Measurements from ENCODE around the gene SOX9. TPM values are rescaled to one million over a fixed set of nuclear protein-coding genes. Genes with fewer than 3 reads are reported as not detected.

The SOX9 gene
- total RNA-seq, 1 experiment from 2014 or later: 21.7 TPM

GRCh38 chr17:72125226-72125651 lies 4.4 kb downstream of the SOX9 start:
- H3K4me2 ChIP-seq: peak overlapping the region; percentile 78
- POLR2A ChIA-PET (ENCODE audit: unreplicated experiment): interaction anchor here (0.6 kb wide), 1 partner anchor 94 kb away, joined by 6 read pairs; no protein-coding TSS in a partner anchor

GRCh38 chr17:72125742-72126141 lies 4.9 kb downstream of the SOX9 start:
- ChIA-PET CTCF (interaction anchor here (0.6 to 0.8 kb wide), 2 partner anchors 414 to 1069 kb away, joined by 3 to 6 read pairs; no protein-coding TSS in a partner anchor), POLR2A (ENCODE audit: unreplicated experiment) (interaction anchor here (0.7 kb wide), 2 partner anchors 8 to 590 kb away, joined by 6 to 20 read pairs; no protein-coding TSS in a partner anchor)
- H2AFZ ChIP-seq: no peak overlapping the region
- H3K36me3 ChIP-seq (ENCODE audit: low read depth): peaks cover 24% of the 10 kb centered on the region
- peaks cover 45% of the 10 kb centered on the region for H3K4me1 ChIP-seq (replicated peaks; ENCODE audit: insufficient read depth)
- H3K79me2 ChIP-seq (ENCODE audit: low read depth): peaks cover 47% of the 10 kb centered on the region
- H3F3A ChIP-seq (ENCODE audit: insufficient read depth, low read depth): peaks cover 32% of the 10 kb centered on the region
- peak overlapping the region; percentile 74 for H3K27ac ChIP-seq
- peak overlapping the region; percentile 78 for H3K4me2 ChIP-seq
- H3K9me2 ChIP-seq (ENCODE audit: insufficient read depth): no peaks in the 10 kb centered on the region
- peaks cover 28% of the 10 kb centered on the region for H4K20me1 ChIP-seq (ENCODE audit: insufficient read depth)
- DNase-seq: no peak
- no peak for TF ChIP-seq CTCF (conservative IDR thresholded peaks at IDR 0.05)
- TF ChIP-seq EZH2 (IDR thresholded peaks at IDR 0.05; ENCODE audit: low read depth): no peak
- BruUV-seq (replicated peaks): no TSS peak
- peak overlapping the region; percentile 55; the same call in 1 of the 2 replicates for H3K4me3 ChIP-seq
- intact Hi-C loops (cut with micrococcal nuclease; ENCODE audit: unreplicated experiment): loop anchor here (1.0 to 2.0 kb wide), 7 partner anchors 26 to 415 kb away; no protein-coding TSS in a partner anchor
- no peaks in the 10 kb centered on the region for H3K27me3 ChIP-seq (ENCODE audit: insufficient read depth, low read depth)
- no peaks in the 10 kb centered on the region for H3K9me3 ChIP-seq (ENCODE audit: insufficient read depth, low read depth)

More at GRCh38 chr17:72125226-72125651, 4.4 kb downstream of the SOX9 start:
- H3K27ac ChIP-seq: peak overlapping the region; percentile 74
- CTCF ChIA-PET: interaction anchor here (0.6 kb wide), 1 partner anchor 1068 kb away, joined by 3 read pairs; no protein-coding TSS in a partner anchor
- peaks cover 45% of the 10 kb centered on the region for H3K4me1 ChIP-seq (replicated peaks; ENCODE audit: insufficient read depth)
- peaks cover 32% of the 10 kb centered on the region for H3F3A ChIP-seq (ENCODE audit: insufficient read depth, low read depth)
- H3K9me2 ChIP-seq (ENCODE audit: insufficient read depth): no peaks in the 10 kb centered on the region
- intact Hi-C loops (cut with micrococcal nuclease; ENCODE audit: unreplicated experiment): no loop called here
- H3K36me3 ChIP-seq (ENCODE audit: low read depth): peaks cover 24% of the 10 kb centered on the region
- no peak for DNase-seq
- H3K79me2 ChIP-seq (ENCODE audit: low read depth): peaks cover 47% of the 10 kb centered on the region
- H3K4me3 ChIP-seq: peak overlapping the region; percentile 55; the same call in 1 of the 2 replicates
- BruUV-seq (replicated peaks): no TSS peak
- TF ChIP-seq CTCF (conservative IDR thresholded peaks at IDR 0.05) (no peak), EZH2 (IDR thresholded peaks at IDR 0.05; ENCODE audit: low read depth) (no peak)
- H2AFZ ChIP-seq: no peak overlapping the region
- peaks cover 28% of the 10 kb centered on the region for H4K20me1 ChIP-seq (ENCODE audit: insufficient read depth)
- H3K9me3 ChIP-seq (ENCODE audit: insufficient read depth, low read depth): no peaks in the 10 kb centered on the region
- H3K27me3 ChIP-seq (ENCODE audit: insufficient read depth, low read depth): no peaks in the 10 kb centered on the region

- BruUV-seq (replicated peaks): no TSS peak
- ChIA-PET POLR2A (ENCODE audit: unreplicated experiment) (interaction anchor here (0.5 to 0.8 kb wide), 3 partner anchors 25 to 296 kb away, joined by 4 to 6 read pairs (median 5); no protein-coding TSS in a partner anchor), CTCF (interaction anchor here (0.7 to 1.0 kb wide), 3 partner anchors 262 to 413 kb away, joined by 3 to 6 read pairs (median 5); no protein-coding TSS in a partner anchor)
- H2AFZ ChIP-seq: no peak overlapping the region
- no peaks in the 10 kb centered on the region for H3K9me3 ChIP-seq (ENCODE audit: insufficient read depth, low read depth)
- H3F3A ChIP-seq (ENCODE audit: insufficient read depth, low read depth): peaks cover 32% of the 10 kb centered on the region
- peak overlapping the region; percentile 55; the same call in 1 of the 2 replicates for H3K4me3 ChIP-seq
- no peaks in the 10 kb centered on the region for H3K9me2 ChIP-seq (ENCODE audit: insufficient read depth)
- H3K79me2 ChIP-seq (ENCODE audit: low read depth): peaks cover 38% of the 10 kb centered on the region
- H4K20me1 ChIP-seq (ENCODE audit: insufficient read depth): peaks cover 23% of the 10 kb centered on the region
- intact Hi-C loops (cut with micrococcal nuclease; ENCODE audit: unreplicated experiment): loop anchor here (1.0 to 2.0 kb wide), 7 partner anchors 24 to 413 kb away; no protein-coding TSS in a partner anchor
- H3K4me1 ChIP-seq (replicated peaks; ENCODE audit: insufficient read depth): peaks cover 45% of the 10 kb centered on the region
- DNase-seq: peak; percentile 60 to 97
- H3K27me3 ChIP-seq (ENCODE audit: insufficient read depth, low read depth): no peaks in the 10 kb centered on the region
- H3K4me2 ChIP-seq: peak overlapping the region; percentile 78
- H3K27ac ChIP-seq: peak overlapping the region; percentile 74
- peaks cover 24% of the 10 kb centered on the region for H3K36me3 ChIP-seq (ENCODE audit: low read depth)
- TF ChIP-seq EZH2 (IDR thresholded peaks at IDR 0.05; ENCODE audit: low read depth) (no peak), CTCF (conservative IDR thresholded peaks at IDR 0.05) (0 out of 2 replicates have a peak, but pooled peaks have one; percentile 6)
Measured at GRCh38 chr17:72126575-72127486, 6.0 kb downstream of the SOX9 start.

All from PC-9 (cell line).